ENCODE measurements around the gene ARNT2.

DNA sequence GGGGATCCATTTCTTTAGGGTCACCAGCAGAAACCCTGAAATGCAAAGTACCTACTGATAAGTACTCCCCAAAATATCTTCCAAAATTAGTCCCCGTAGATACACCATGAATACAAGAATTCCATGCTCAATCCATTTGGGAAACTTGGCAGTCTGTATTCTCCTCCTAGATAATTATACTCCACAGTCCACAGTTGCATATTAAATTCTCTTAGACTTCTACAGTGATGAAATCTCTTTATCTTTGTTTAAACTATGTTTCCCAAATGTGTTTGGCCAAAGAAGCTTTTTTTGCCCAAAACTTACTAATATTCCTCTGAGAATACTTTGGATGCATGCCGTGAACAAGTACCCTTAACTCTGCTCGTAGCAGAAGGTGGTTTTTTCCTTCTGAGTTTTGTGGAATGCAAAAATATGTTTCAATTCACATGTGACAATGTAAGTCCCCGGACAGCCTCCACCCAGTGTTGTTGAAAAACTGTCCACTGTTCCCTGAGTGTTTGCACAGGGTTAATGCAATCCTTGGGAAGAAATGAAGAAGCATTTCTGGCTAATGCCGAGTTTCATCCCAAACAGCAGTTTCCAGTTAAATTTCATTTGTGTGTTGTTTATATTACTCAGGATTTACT is 126.7 kb downstream of the ARNT2 start:
- TF ChIP-seq, protein P1, sequence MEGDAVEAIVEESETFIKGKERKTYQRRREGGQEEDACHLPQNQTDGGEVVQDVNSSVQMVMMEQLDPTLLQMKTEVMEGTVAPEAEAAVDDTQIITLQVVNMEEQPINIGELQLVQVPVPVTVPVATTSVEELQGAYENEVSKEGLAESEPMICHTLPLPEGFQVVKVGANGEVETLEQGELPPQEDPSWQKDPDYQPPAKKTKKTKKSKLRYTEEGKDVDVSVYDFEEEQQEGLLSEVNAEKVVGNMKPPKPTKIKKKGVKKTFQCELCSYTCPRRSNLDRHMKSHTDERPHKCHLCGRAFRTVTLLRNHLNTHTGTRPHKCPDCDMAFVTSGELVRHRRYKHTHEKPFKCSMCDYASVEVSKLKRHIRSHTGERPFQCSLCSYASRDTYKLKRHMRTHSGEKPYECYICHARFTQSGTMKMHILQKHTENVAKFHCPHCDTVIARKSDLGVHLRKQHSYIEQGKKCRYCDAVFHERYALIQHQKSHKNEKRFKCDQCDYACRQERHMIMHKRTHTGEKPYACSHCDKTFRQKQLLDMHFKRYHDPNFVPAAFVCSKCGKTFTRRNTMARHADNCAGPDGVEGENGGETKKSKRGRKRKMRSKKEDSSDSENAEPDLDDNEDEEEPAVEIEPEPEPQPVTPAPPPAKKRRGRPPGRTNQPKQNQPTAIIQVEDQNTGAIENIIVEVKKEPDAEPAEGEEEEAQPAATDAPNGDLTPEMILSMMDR (conservative IDR thresholded peaks at IDR 0.05; ENCODE audit: low read depth in 2 of 2), result no peak
- no peak for TF ChIP-seq REST (IDR thresholded peaks at IDR 0.05; ENCODE audit: unreplicated experiment)
- TF ChIP-seq POLR2AphosphoS5 (IDR thresholded peaks at IDR 0.05; ENCODE audit: low read depth), result no peak
- TF ChIP-seq CREB1 (CRISPR knock-in tag; IDR thresholded peaks at IDR 0.05; ENCODE audit: low read depth), result no peak
- TF ChIP-seq EZH2 (IDR thresholded peaks at IDR 0.05; ENCODE audit: low read depth, unreplicated experiment), result no peak
